ENCODE measurements around the gene ATP6V0A4. TPM values are rescaled to one million over a fixed set of nuclear protein-coding genes. Genes with fewer than 3 reads are reported as not detected.

ATP6V0A4 gene
- polyA plus RNA-seq, 1 donor: not detected

DNA sequence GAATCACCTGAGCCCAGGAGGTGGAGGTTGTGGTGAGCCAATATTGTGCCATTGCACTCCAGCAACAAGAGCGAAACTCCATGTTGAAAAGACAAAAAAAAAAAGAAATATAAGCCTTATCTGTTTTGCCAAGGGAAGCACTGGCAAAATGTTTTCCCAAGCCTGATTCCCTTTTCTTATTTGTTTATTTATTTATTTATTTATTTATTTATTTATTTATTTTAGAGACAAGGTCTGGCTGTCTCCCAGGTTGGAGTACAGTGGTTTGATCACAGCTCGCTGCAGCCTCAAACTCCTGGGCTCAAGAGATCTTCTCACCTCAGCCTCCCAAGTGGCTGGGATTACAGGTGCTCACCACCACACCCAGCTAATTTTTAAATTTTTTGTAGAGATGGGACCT lies 141.0 kb downstream of the ATP6V0A4 start:
- DNase-seq: no peak

Other genes with a start within 250 kb of the ATP6V0A4 start
- not detected for gene SVOPL, start 96.8 kb downstream of the ATP6V0A4 start, polyA plus RNA-seq (ENCODE audit: insufficient read length)
- 0.13 TPM for gene TMEM213, start 202 bp downstream of the ATP6V0A4 start, polyA plus RNA-seq (ENCODE audit: insufficient read length)
- 14.1 TPM for gene KIAA1549, start 183.2 kb upstream of the ATP6V0A4 start, polyA plus RNA-seq (ENCODE audit: insufficient read length)
- 16.2 TPM for gene ZC3HAV1L, start 237.8 kb upstream of the ATP6V0A4 start, polyA plus RNA-seq (ENCODE audit: insufficient read length)